Lung (tissue), 12 donors: ENCODE data around the gene PPP2R5C. TPM values are rescaled to one million over a fixed set of nuclear protein-coding genes. Genes with fewer than 3 reads are reported as not detected.
"Not testable (repeated sequence)": the region's sequence is repeated elsewhere in the genome, so short reads cannot be mapped to it uniquely, and the experiment has no call there.

Source experiments
- ATAC-seq: fragments of 200-7000 bp; cut with Tn5 transposase; one replicate; pipeline ENCODE4 v1.9.1; 2020; ENCODE audit warnings: moderate number of reproducible peaks; ENCODE audit not compliant: insufficient read depth, low FRiP score
- DNase-seq, 3 donors: peaks; one replicate each; pipeline ENCODE4 v3.0.0-alpha.2; 2013 to 2017
- H3K27ac ChIP-seq, 2 donors: one replicate each; pipeline ENCODE4 v1.5.1; 2013; ENCODE audit warnings: mild to moderate bottlenecking in 2 of 2, moderate library complexity in 2 of 2, control low read depth in 1 of 2, inconsistent platforms in 1 of 2, low read depth in 1 of 2, low read length in 1 of 2
- H3K27me3 ChIP-seq, 3 donors: one replicate each; pipeline ENCODE4 v1.5.1; 2013; ENCODE audit warnings: low read length in 2 of 3; ENCODE audit not compliant: control insufficient read depth in 3 of 3, insufficient read depth in 3 of 3
- H3K36me3 ChIP-seq, 4 donors: one replicate each; pipeline ENCODE4 v1.5.1; 2013; ENCODE audit warnings: low read length in 4 of 4, mild to moderate bottlenecking in 1 of 4, moderate library complexity in 1 of 4; ENCODE audit not compliant: control insufficient read depth in 4 of 4, insufficient read depth in 4 of 4
- H3K4me1 ChIP-seq, 5 donors: one replicate each; pipeline ENCODE4 v1.5.1; 2013; ENCODE audit warnings: low read length in 5 of 5, mild to moderate bottlenecking in 2 of 5, moderate library complexity in 1 of 5; ENCODE audit not compliant: control insufficient read depth in 5 of 5, insufficient read depth in 5 of 5
- H3K4me3 ChIP-seq: one replicate; pipeline ENCODE4 v1.5.1; 2013; ENCODE audit warnings: mild to moderate bottlenecking, control low read depth, moderate library complexity
- H3K9ac ChIP-seq, 2 donors: one replicate each; pipeline ENCODE4 v1.5.1; 2013; ENCODE audit warnings: low read length in 2 of 2, control low read depth in 1 of 2; ENCODE audit not compliant: insufficient read depth in 1 of 2
- H3K9me3 ChIP-seq, 4 donors: one replicate each; pipeline ENCODE4 v1.5.1; 2013; ENCODE audit warnings: low read length in 3 of 4, mild to moderate bottlenecking in 1 of 4, moderate library complexity in 1 of 4; ENCODE audit not compliant: control insufficient read depth in 4 of 4, insufficient read depth in 3 of 4
- WGBS, 2 donors: extraction: QIAGEN DNeasy Blood & Tissue Kit; methylation state at CpG; one replicate each; pipeline ENCODE4 v1.1.7; 2013; 5-methylcytosine and 5-hydroxymethylcytosine counted together
- polyA plus RNA-seq, 2 donors: library from polyadenylated mRNA; stranded (reverse); fragments of 200-250 nt; gene quantifications; one replicate each; pipeline ENCODE4 v1.2.1, GENCODE V29; 2013
- total RNA-seq, 2 donors: library from RNA; depleted of rRNA in 1 of 2; stranded (reverse); fragments of >200 nt in 1 of 2; gene quantifications; one replicate each; pipeline ENCODE4 v1.2.1, GENCODE V29; 2014 to 2021
- TF ChIP-seq, protein P1 (sequence below): IDR thresholded peaks from 2 replicates; pipeline ENCODE4 v1.5.1; 2012; ENCODE audit warnings: mild to moderate bottlenecking; ENCODE audit errors: control extremely low read depth, extremely low read depth
- donor health status: control.
- donor health status: control.
- donor health status: Bipolar disorder and iron deficiency.
- donor health status: healthy.
- donor health status: DM: yes; HTN: yes; CAD: no.

PPP2R5C gene
- total and polyA plus RNA-seq, 4 donors = 66.6 to 180 (median 126) TPM

DNA sequence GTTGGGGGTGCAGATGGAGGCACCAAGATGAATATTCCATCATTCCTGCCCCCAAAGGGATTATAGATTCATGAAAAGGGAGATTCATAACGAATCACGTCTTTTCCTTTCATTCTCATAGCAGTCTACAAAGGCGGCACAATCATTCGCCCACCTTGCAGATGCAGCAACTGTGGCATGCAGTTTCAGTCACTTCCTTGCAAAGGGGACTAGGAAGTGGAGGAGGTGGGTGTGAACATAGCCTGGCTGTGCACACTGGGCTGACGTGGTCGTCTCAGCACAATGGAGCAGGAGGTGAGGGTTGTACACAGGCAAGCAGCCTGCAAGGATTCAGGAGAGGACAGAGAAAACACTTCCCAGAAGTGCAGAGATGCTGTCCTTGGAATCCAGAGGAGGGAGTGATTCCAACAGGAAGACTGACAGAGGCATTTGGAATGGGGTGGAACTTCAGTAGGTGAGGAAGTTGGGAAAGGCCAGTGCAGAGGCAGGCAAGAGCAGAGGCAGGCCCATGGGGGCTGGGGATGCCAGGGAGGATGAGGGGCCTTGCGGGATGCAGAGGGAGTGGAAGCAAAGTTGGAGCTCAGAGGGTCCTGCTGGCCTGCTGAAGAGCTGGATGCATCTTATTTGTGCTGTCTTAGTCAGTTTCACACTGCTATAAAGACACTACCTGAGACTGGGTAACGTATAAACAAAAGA lies 21.9 kb upstream of the PPP2R5C start:
- H3K9me3 ChIP-seq = peaks cover 0 to 8% (median 3%) of the 10 kb centered on the region in 4 donors
- DNase-seq (no peak), ATAC-seq (no peak)
- no peaks in the 10 kb centered on the region for H3K36me3 ChIP-seq
- TF ChIP-seq, protein P1, sequence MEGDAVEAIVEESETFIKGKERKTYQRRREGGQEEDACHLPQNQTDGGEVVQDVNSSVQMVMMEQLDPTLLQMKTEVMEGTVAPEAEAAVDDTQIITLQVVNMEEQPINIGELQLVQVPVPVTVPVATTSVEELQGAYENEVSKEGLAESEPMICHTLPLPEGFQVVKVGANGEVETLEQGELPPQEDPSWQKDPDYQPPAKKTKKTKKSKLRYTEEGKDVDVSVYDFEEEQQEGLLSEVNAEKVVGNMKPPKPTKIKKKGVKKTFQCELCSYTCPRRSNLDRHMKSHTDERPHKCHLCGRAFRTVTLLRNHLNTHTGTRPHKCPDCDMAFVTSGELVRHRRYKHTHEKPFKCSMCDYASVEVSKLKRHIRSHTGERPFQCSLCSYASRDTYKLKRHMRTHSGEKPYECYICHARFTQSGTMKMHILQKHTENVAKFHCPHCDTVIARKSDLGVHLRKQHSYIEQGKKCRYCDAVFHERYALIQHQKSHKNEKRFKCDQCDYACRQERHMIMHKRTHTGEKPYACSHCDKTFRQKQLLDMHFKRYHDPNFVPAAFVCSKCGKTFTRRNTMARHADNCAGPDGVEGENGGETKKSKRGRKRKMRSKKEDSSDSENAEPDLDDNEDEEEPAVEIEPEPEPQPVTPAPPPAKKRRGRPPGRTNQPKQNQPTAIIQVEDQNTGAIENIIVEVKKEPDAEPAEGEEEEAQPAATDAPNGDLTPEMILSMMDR = no peak
- H3K4me3 ChIP-seq = no peak overlapping the region
- no peak overlapping the region for H3K9ac ChIP-seq
- no peaks in the 10 kb centered on the region for H3K27me3 ChIP-seq
- no peaks in the 10 kb centered on the region for H3K4me1 ChIP-seq
- WGBS, 2 donors = 78 to 84% methylated on average over 8 of the region's 8 CpGs
- no peak overlapping the region for H3K27ac ChIP-seq

DNA sequence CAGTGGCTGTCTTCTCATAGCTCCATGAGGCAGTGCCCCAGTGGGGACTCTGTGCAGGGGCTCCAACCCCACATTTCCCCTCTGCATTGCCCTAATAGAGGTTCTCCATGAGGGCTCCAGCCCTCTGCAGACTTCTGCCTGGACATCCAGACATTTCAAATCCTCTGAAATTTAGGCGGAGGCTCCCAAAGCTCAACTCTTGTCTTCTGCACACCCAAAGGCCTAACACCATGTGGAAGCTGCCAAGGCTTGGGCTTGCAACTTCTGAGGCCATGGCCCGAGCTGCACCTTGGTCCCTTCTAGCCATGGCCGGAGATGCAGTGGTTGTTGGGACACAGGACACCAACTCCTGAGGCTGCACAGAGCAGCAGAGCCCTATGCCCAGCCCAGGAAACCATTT lies 20.5 kb upstream of the PPP2R5C start:
- no peaks in the 10 kb centered on the region for H3K27me3 ChIP-seq
- WGBS, 2 donors = 91 to 95% methylated on average over 3 of the region's 3 CpGs
- no peak overlapping the region for H3K27ac ChIP-seq
- ATAC-seq (no peak), DNase-seq (no peak)
- TF ChIP-seq, protein P1 = no peak
- no peak overlapping the region for H3K4me3 ChIP-seq
- no peaks in the 10 kb centered on the region for H3K4me1 ChIP-seq
- H3K36me3 ChIP-seq = no peaks in the 10 kb centered on the region
- H3K9ac ChIP-seq = no peak overlapping the region
- peaks cover 0 to 8% (median 3%) of the 10 kb centered on the region in 4 donors for H3K9me3 ChIP-seq

DNA sequence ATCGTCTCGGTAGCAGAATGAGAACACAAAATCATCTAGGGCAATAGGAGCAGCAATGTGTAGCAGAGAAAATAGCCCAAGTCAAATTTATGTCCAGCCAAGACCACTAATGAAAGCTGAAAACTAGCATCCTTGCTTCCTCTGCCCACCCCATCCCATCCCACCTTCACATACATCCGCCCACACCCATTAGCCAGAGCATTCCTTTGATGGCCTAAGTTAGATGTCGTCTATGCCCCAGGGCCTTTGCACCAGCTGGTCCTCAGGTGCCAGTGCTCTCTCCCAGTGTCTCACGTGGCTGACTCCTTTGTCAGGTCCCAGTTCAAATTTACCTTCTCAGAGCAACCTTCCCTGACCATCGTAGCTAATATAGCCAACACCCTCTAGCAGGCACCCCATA lies 17.8 kb upstream of the PPP2R5C start:
- DNase-seq = no peak
- Histone ChIP-seq H3K4me1 (no peaks in the 10 kb centered on the region), H3K36me3 (no peaks in the 10 kb centered on the region), H3K4me3 (no peak overlapping the region), H3K9ac (no peak overlapping the region), H3K27ac (no peak overlapping the region), H3K9me3 (peaks cover 0 to 8% (median 3%) of the 10 kb centered on the region in 4 donors), H3K27me3 (no peaks in the 10 kb centered on the region)
- WGBS, 2 donors = 76 to 86% methylated on average over 6 of the region's 6 CpGs
- no peak for ATAC-seq
- TF ChIP-seq, protein P1 = no peak

DNA sequence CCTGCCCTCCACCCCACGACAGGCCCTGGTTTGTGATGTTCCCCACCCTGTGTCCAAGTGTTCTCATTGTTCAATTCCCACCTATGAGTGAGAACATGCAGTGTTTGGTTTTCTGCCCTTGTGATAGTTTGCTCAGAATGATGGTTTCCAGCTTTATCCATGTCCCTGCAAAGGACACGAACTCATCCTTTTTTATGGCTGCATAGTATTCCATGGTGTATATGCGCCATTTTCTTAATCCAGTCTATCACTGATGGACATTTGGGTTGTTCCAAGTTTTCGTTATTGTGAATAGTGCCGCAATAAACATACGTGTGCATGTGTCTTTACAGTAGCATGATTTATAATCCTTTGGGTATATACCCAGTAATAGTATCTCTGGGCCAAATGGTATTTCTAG lies 17.1 kb upstream of the PPP2R5C start:
- not testable (repeated sequence) for H3K4me3 ChIP-seq, H3K9ac ChIP-seq, H3K4me1 ChIP-seq, H3K27me3 ChIP-seq, DNase-seq, H3K36me3 ChIP-seq, H3K9me3 ChIP-seq, H3K27ac ChIP-seq, ATAC-seq
- 79 to 89% methylated on average over 6 of the region's 6 CpGs for WGBS, 2 donors

DNA sequence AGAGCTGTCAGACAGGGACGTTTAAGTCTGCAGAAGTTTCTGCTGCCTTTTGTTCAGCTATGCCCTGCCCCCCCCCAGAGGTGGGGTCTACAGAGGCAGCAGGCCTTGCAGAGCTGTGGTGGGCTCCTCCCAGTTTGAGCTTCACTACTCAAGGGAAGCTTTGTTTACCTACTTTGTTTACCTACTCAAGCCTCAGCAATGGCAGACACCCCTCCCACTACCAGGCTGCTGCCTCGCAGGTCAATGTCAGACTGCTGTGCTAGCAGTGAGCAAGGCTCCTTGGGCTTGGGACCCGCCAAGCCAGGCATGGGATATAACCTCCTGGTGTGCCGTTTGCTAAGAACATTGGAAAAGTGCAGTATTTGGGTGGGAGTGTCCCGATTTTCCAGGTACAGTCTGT lies 11.8 kb upstream of the PPP2R5C start:
- H3K27me3 ChIP-seq = peaks cover 0 to 12% (median 2%) of the 10 kb centered on the region in 3 donors
- H3K4me1 ChIP-seq, DNase-seq, H3K9ac ChIP-seq, H3K4me3 ChIP-seq, H3K36me3 ChIP-seq, H3K27ac ChIP-seq, ATAC-seq, H3K9me3 ChIP-seq: not testable (repeated sequence)
- 69 to 75% methylated on average over 5 of the region's 5 CpGs for WGBS, 2 donors
